ENCODE results near the gene KCNF1. TPM values are rescaled to one million over a fixed set of nuclear protein-coding genes. Genes with fewer than 3 reads are reported as not detected.

The KCNF1 gene
- polyA plus RNA-seq, 4 donors: 0.25 to 0.34 TPM; not detected in 2

DNA sequence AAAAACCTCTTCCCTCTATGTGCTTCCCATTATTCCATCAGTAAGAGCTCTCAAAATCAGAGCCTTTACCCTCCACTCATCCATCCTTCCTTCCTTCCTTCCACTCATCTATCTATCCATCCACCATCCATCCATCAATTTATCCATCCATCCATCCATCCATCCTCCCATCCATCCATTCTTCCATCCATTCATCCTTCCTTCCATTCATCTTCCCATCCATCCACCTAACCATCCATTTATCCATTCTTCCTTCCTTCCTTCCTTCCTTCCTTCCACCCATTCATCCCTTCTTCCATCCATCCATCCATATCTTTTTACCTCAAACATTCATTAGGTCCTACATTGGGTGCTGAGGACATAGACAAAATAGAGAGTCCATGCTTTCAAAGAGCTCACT, 19.4 kb upstream of the KCNF1 start:
- H3K36me3 ChIP-seq (ENCODE audit: control insufficient read depth in 3 of 3, insufficient read depth in 2 of 3, low read depth in 1 of 3, low read length in 3 of 3): no peaks in the 10 kb centered on the region
- DNase-seq: no peak
- no peaks in the 10 kb centered on the region for H3K9me3 ChIP-seq (ENCODE audit: control insufficient read depth in 2 of 2, insufficient read depth in 1 of 2, low read depth in 1 of 2, low read length in 1 of 2)
- FAIRE-seq: no peak
- no peak overlapping the region for H3K4me3 ChIP-seq (ENCODE audit: low read depth in 1 of 3, low read length in 3 of 3)
- H3K27me3 ChIP-seq (ENCODE audit: control insufficient read depth in 3 of 3, insufficient read depth in 3 of 3, low read length in 3 of 3): peaks cover 0 to 8% (median 2%) of the 10 kb centered on the region in 3 donors
- H3K4me1 ChIP-seq (ENCODE audit: control insufficient read depth in 3 of 3, insufficient read depth in 2 of 3, low read depth in 1 of 3, low read length in 2 of 3): no peaks in the 10 kb centered on the region
- H3K27ac ChIP-seq (ENCODE audit: low read depth in 1 of 3, low read length in 2 of 3): no peak overlapping the region

DNA sequence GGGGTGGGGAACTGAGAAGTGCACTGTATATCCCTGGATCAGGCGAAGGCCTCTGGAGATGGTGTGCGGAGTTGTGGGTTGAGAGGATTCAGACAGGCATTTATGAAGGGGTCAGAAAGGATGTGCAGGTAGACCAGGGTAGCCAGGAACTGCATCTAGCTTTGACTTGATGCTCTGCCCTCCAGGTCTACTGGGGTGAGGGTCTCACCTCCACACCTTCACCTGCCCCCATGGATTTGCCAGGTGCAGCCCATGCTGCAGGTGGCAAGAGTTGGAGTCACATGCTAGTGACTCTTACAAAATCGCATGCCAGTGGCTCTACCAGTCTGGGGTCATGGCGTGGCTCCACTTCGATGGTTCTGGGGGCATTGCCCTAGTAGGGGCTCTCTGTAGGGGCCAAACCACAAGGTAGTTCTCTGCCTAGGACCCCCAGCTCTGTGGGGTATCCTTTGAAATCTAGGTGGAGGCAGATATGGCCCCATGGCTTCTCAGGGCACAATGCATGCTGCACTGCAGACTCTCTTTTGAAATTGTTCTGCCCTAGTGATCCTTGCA, 18.9 kb upstream of the KCNF1 start:
- no peaks in the 10 kb centered on the region for H3K9me3 ChIP-seq (ENCODE audit: control insufficient read depth in 2 of 2, insufficient read depth in 1 of 2, low read depth in 1 of 2, low read length in 1 of 2)

DNA sequence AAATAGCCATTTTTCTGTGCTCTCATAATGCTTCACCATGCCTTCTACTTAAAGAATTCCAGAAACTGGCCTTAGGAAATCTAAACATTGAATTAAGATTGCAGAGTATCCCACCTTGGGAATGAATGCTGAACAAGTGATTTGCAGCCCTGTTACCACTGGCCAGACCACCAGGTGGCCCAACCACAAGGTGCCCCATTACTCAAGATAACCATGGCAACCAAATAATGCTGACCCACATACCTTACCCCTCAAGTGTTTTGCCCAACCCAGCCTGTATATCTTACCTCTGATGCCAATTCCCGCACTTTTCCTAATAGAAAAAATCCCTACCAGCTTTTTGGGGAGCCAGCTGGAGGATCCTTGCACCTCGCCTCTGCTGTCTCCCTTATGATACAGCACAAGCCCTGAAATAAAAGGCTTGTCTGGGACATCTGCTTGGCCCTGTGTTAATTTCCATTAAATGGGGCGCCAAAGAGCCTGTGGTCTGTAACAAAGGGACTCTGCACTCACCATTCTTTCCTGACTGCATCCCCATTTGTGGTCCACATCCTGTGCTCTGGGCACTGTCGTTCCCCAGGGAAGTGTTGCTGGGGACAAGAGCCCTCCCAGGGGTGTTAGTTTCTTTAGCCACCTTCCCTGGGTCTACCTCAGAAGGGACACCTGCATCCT, 17.3 kb upstream of the KCNF1 start:
- WGBS, 3 donors: 71 to 84% (median 82%) methylated on average over 4 of the region's 4 CpGs
- Histone ChIP-seq H3K4me1 (ENCODE audit: control insufficient read depth in 3 of 3, insufficient read depth in 2 of 3, low read depth in 1 of 3, low read length in 2 of 3) (no peaks in the 10 kb centered on the region), H3K36me3 (ENCODE audit: control insufficient read depth in 3 of 3, insufficient read depth in 2 of 3, low read depth in 1 of 3, low read length in 3 of 3) (no peaks in the 10 kb centered on the region), H3K27me3 (ENCODE audit: control insufficient read depth in 3 of 3, insufficient read depth in 3 of 3, low read length in 3 of 3) (peaks cover 0 to 8% (median 2%) of the 10 kb centered on the region in 3 donors), H3K27ac (ENCODE audit: low read depth in 1 of 3, low read length in 2 of 3) (no peak overlapping the region), H3K4me3 (ENCODE audit: low read depth in 1 of 3, low read length in 3 of 3) (no peak overlapping the region), H3K9me3 (ENCODE audit: control insufficient read depth in 2 of 2, insufficient read depth in 1 of 2, low read depth in 1 of 2, low read length in 1 of 2) (no peaks in the 10 kb centered on the region)
- no peak for FAIRE-seq
- no peak for DNase-seq

More for the DNA sequence above, 18.9 kb upstream of the KCNF1 start:
- Histone ChIP-seq H3K4me1 (ENCODE audit: control insufficient read depth in 3 of 3, insufficient read depth in 2 of 3, low read depth in 1 of 3, low read length in 2 of 3) (no peaks in the 10 kb centered on the region), H3K27ac (ENCODE audit: low read depth in 1 of 3, low read length in 2 of 3) (no peak overlapping the region), H3K27me3 (ENCODE audit: control insufficient read depth in 3 of 3, insufficient read depth in 3 of 3, low read length in 3 of 3) (peaks cover 0 to 8% (median 2%) of the 10 kb centered on the region in 3 donors), H3K36me3 (ENCODE audit: control insufficient read depth in 3 of 3, insufficient read depth in 2 of 3, low read depth in 1 of 3, low read length in 3 of 3) (no peaks in the 10 kb centered on the region), H3K4me3 (ENCODE audit: low read depth in 1 of 3, low read length in 3 of 3) (no peak overlapping the region)
- FAIRE-seq (no peak), DNase-seq (no peak)
- 66 to 90% (median 71%) methylated on average over 5 of the region's 5 CpGs for WGBS, 3 donors

DNA sequence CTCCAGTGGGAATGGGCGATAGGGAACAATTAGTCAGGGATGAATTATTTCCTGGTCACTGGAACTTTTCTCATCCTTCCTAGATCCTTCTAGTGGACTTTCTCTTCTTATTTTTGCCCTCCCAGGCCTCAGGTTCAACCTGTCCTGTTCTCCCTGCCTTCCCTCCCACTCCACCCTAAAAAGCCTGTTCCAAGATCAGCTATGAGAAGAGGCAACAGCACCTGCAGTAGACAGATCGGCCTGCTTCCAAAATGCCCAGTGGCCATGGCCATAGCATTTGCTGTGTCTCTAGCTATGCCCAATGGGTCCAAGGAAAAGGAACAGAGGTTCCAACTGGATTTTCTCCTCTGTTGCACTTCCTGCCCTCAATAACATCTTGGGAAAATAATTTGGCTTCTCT, 16.5 kb upstream of the KCNF1 start:
- Histone ChIP-seq H3K36me3 (ENCODE audit: control insufficient read depth in 3 of 3, insufficient read depth in 2 of 3, low read depth in 1 of 3, low read length in 3 of 3) (no peaks in the 10 kb centered on the region), H3K4me3 (ENCODE audit: low read depth in 1 of 3, low read length in 3 of 3) (no peak overlapping the region), H3K27me3 (ENCODE audit: control insufficient read depth in 3 of 3, insufficient read depth in 3 of 3, low read length in 3 of 3) (peaks cover 0 to 8% (median 2%) of the 10 kb centered on the region in 3 donors), H3K4me1 (ENCODE audit: control insufficient read depth in 3 of 3, insufficient read depth in 2 of 3, low read depth in 1 of 3, low read length in 2 of 3) (no peaks in the 10 kb centered on the region), H3K27ac (ENCODE audit: low read depth in 1 of 3, low read length in 2 of 3) (no peak overlapping the region), H3K9me3 (ENCODE audit: control insufficient read depth in 2 of 2, insufficient read depth in 1 of 2, low read depth in 1 of 2, low read length in 1 of 2) (no peaks in the 10 kb centered on the region)
- WGBS, 3 donors: 81 to 94% (median 87%) methylated on average over 2 of the region's 2 CpGs
- no peak for DNase-seq
- no peak for FAIRE-seq

DNA sequence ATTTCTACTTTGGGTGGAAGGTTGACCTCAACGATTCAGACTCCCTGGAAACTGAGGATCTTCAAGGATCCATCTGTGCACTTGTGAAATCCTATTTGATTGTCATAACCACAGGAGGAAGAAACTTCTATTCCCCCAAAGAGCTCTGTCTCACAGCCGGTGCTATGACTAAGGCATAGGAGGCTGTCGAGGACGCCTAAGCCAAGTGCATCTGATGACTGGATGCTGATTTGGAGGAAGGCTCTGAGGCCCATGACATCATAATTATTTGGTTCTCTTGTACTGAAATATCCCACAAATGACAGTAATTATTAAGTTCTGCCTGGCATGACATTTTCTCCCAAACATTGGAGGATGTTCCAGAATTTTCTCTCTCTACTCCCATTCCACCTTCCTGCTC, 13.8 kb upstream of the KCNF1 start:
- Histone ChIP-seq H3K4me3 (ENCODE audit: low read depth in 1 of 3, low read length in 3 of 3) (no peak overlapping the region), H3K27ac (ENCODE audit: low read depth in 1 of 3, low read length in 2 of 3) (no peak overlapping the region), H3K36me3 (ENCODE audit: control insufficient read depth in 3 of 3, insufficient read depth in 2 of 3, low read depth in 1 of 3, low read length in 3 of 3) (no peaks in the 10 kb centered on the region), H3K9me3 (ENCODE audit: control insufficient read depth in 2 of 2, insufficient read depth in 1 of 2, low read depth in 1 of 2, low read length in 1 of 2) (no peaks in the 10 kb centered on the region), H3K27me3 (ENCODE audit: control insufficient read depth in 3 of 3, insufficient read depth in 3 of 3, low read length in 3 of 3) (peaks cover 0 to 2% (median 0%) of the 10 kb centered on the region in 3 donors), H3K4me1 (ENCODE audit: control insufficient read depth in 3 of 3, insufficient read depth in 2 of 3, low read depth in 1 of 3, low read length in 2 of 3) (peaks cover 0 to 3% (median 0%) of the 10 kb centered on the region in 3 donors)
- FAIRE-seq (no peak), DNase-seq (no peak)
- 82 to 92% (median 90%) methylated on average over 4 of the region's 4 CpGs for WGBS, 3 donors

DNA sequence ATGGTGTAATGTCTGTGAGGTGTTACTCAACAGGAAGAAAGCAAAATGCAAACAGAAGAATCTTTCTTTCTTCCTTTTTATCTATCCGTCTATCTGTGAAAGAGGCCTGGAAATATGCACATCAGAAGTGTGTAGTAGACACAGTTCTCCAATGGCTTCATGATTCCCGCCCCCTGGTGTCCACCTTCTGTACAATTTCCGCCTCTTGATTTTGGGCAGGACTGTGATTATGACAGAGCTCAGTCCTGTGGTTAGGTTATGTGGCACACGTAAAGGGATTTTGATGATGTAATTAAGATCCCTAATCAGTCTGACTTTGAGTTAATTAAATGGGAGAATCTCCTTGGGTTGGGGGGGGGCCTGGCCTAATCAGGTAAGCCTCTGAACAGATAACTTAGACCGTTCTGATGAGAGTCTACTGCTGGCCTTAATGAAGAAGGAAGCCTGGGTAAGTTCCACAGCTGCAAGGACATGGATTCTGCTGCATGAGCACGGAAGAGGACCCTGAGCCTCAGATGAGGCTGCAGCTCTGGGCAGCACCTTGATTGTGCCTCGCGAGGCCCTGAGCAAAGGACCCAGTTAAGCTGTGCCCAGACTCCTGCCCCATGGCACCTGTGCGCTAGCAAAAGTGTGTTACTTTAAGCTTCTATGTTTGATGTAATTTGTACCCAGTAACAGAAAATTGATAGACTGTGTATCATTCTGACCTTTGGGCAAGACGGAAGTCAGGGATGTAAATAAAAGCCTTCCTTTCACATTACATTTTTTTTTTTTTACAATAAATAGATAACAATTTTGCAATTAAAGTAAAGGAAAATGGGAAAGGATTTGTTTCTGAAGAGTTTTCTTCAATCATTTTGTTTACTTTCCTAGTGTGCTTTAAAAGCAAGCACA, 11.3 kb upstream of the KCNF1 start:
- H3K36me3 ChIP-seq (ENCODE audit: control insufficient read depth in 3 of 3, insufficient read depth in 2 of 3, low read depth in 1 of 3, low read length in 3 of 3): no peaks in the 10 kb centered on the region
- 43 to 69% (median 47%) methylated on average over 10 of the region's 10 CpGs for WGBS, 3 donors
- DNase-seq (peak; percentile 26 to 70), FAIRE-seq (no peak)
- peak overlapping the region in 2 of 3 donors; percentile 7 to 76 for H3K27ac ChIP-seq (ENCODE audit: low read depth in 1 of 3, low read length in 2 of 3)
- H3K9me3 ChIP-seq (ENCODE audit: control insufficient read depth in 2 of 2, insufficient read depth in 1 of 2, low read depth in 1 of 2, low read length in 1 of 2): peaks cover 0 to 6% of the 10 kb centered on the region in 2 donors
- no peak overlapping the region for H3K4me3 ChIP-seq (ENCODE audit: low read depth in 1 of 3, low read length in 3 of 3)
- peaks cover 0 to 4% (median 0%) of the 10 kb centered on the region in 3 donors for H3K27me3 ChIP-seq (ENCODE audit: control insufficient read depth in 3 of 3, insufficient read depth in 3 of 3, low read length in 3 of 3)
- H3K4me1 ChIP-seq (ENCODE audit: control insufficient read depth in 3 of 3, insufficient read depth in 2 of 3, low read depth in 1 of 3, low read length in 2 of 3): peaks cover 0 to 3% (median 0%) of the 10 kb centered on the region in 3 donors

DNA sequence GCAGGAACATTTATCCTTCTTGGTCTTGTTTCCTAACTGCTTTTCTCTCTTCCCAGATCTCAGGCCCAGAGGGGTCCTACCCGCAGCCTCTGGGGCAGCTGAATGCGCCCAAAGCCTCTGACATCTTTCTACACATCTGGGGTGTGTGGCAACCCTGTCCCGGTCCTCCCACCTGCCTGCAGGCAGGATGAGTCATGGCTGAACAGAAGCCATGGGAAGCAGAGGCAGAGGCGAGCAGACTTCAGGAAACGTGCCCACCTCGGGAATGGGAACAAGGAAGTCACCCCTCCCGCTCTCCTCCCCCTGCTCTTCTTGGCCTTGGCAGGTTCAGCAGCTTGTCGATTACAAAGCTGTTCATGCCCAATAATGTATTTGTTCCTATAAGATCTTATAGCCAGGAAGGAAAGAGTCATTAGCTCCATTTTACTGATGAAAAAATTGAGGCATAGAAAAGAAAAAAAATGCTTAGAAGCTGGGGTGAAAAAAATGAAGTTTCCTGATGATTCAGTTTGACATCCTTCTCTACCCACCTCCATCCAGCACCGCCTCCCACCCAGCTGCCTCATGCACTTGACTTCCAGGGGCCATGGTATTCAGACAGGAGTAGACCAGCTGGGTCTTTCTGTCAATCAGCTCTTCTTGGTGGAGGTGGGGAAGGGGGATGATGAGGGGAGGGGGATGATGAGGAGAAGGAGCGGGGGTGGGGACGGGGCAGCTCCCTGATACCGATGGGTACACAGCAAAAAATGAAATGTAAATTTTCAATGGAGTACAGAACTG, 10.4 kb upstream of the KCNF1 start:
- Histone ChIP-seq H3K9me3 (ENCODE audit: control insufficient read depth in 2 of 2, insufficient read depth in 1 of 2, low read depth in 1 of 2, low read length in 1 of 2) (peaks cover 0 to 6% of the 10 kb centered on the region in 2 donors), H3K27me3 (ENCODE audit: control insufficient read depth in 3 of 3, insufficient read depth in 3 of 3, low read length in 3 of 3) (peaks cover 0 to 4% (median 0%) of the 10 kb centered on the region in 3 donors), H3K4me1 (ENCODE audit: control insufficient read depth in 3 of 3, insufficient read depth in 2 of 3, low read depth in 1 of 3, low read length in 2 of 3) (peaks cover 0 to 3% (median 0%) of the 10 kb centered on the region in 3 donors), H3K36me3 (ENCODE audit: control insufficient read depth in 3 of 3, insufficient read depth in 2 of 3, low read depth in 1 of 3, low read length in 3 of 3) (no peaks in the 10 kb centered on the region), H3K4me3 (ENCODE audit: low read depth in 1 of 3, low read length in 3 of 3) (no peak overlapping the region), H3K27ac (ENCODE audit: low read depth in 1 of 3, low read length in 2 of 3) (peak overlapping the region in 2 of 3 donors; percentile 7 to 76)
- no peak for FAIRE-seq
- DNase-seq: peak in 1 of 2 donors; percentile 75
- 43 to 57% (median 50%) methylated on average over 12 of the region's 12 CpGs for WGBS, 3 donors

DNA sequence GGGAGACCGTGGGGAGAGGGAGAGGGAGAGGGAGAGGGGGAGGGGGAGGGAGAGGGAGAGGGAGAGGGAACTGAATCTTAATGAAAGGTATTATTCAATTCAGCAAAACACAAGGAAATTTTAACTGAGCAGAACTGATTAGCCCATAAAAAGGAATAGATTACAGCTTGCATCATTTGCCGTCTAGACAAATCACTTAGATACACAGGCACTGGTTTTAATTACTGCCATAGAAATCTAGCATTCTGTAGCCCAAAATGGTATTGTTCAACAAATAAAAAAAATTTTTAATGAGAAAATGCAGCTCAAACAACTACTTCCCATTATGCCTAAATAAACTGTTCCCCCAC, 7.9 kb upstream of the KCNF1 start:
- WGBS, 3 donors: 77 to 85% (median 80%) methylated on average over 1 of the region's 2 CpGs
- FAIRE-seq (no peak), DNase-seq (no peak)
- H3K36me3 ChIP-seq (ENCODE audit: control insufficient read depth in 3 of 3, insufficient read depth in 2 of 3, low read depth in 1 of 3, low read length in 3 of 3): no peaks in the 10 kb centered on the region
- peaks cover 0 to 6% of the 10 kb centered on the region in 2 donors for H3K9me3 ChIP-seq (ENCODE audit: control insufficient read depth in 2 of 2, insufficient read depth in 1 of 2, low read depth in 1 of 2, low read length in 1 of 2)
- peaks cover 0 to 3% (median 0%) of the 10 kb centered on the region in 3 donors for H3K4me1 ChIP-seq (ENCODE audit: control insufficient read depth in 3 of 3, insufficient read depth in 2 of 3, low read depth in 1 of 3, low read length in 2 of 3)
- H3K27me3 ChIP-seq (ENCODE audit: control insufficient read depth in 3 of 3, insufficient read depth in 3 of 3, low read length in 3 of 3): peaks cover 0 to 4% (median 0%) of the 10 kb centered on the region in 3 donors
- no peak overlapping the region for H3K27ac ChIP-seq (ENCODE audit: low read depth in 1 of 3, low read length in 2 of 3)
- H3K4me3 ChIP-seq (ENCODE audit: low read depth in 1 of 3, low read length in 3 of 3): no peak overlapping the region

Data from small intestine (tissue), 7 donors.